NB4 (cell line): ENCODE measurements around the gene MRPL54.

Source experiments
- DNase-seq: peaks from one replicate; pipeline ENCODE4 v3.0.0; 2010; ENCODE audit warnings: low read depth
- H3K4me3 ChIP-seq: one replicate; pipeline ENCODE4 v1.5.1; 2011; ENCODE audit warnings: mild to moderate bottlenecking, low read depth, low read length, moderate library complexity
- MAX ChIP-seq: IDR thresholded peaks from 2 replicates; pipeline ENCODE4 v1.6.1; 2011; ENCODE audit warnings: low read depth, low read length
- MYC ChIP-seq: IDR thresholded peaks from 2 replicates; pipeline ENCODE4 v1.6.1; 2011; ENCODE audit warnings: low read depth, low read length
- POLR2A ChIP-seq: IDR thresholded peaks from 2 replicates; pipeline ENCODE4 v1.6.1; 2011; ENCODE audit warnings: mild to moderate bottlenecking; ENCODE audit not compliant: insufficient read length; ENCODE audit errors: extremely low read depth
- TF ChIP-seq, protein P1 (sequence below): IDR thresholded peaks from one replicate; pipeline ENCODE4 v1.5.1; 2012; ENCODE audit warnings: low read depth, low read length

The MRPL54 gene

GRCh38 chr19:3784607-3785450 lies 22.3 kb downstream of the MRPL54 start:
- TF ChIP-seq, protein P1, sequence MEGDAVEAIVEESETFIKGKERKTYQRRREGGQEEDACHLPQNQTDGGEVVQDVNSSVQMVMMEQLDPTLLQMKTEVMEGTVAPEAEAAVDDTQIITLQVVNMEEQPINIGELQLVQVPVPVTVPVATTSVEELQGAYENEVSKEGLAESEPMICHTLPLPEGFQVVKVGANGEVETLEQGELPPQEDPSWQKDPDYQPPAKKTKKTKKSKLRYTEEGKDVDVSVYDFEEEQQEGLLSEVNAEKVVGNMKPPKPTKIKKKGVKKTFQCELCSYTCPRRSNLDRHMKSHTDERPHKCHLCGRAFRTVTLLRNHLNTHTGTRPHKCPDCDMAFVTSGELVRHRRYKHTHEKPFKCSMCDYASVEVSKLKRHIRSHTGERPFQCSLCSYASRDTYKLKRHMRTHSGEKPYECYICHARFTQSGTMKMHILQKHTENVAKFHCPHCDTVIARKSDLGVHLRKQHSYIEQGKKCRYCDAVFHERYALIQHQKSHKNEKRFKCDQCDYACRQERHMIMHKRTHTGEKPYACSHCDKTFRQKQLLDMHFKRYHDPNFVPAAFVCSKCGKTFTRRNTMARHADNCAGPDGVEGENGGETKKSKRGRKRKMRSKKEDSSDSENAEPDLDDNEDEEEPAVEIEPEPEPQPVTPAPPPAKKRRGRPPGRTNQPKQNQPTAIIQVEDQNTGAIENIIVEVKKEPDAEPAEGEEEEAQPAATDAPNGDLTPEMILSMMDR, result no peak
- TF ChIP-seq MAX, result no peak
- no peak for TF ChIP-seq MYC
- TF ChIP-seq POLR2A, result no peak
- H3K4me3 ChIP-seq, result peak overlapping the region; percentile 78
- DNase-seq, result no peak

- H3K4me3 ChIP-seq, result peak overlapping the region; percentile 78
- TF ChIP-seq MAX (peak; percentile 63), POLR2A (peak; percentile 19), MYC (peak; percentile 12; the same call in 1 of the 2 replicates)
- TF ChIP-seq, protein P1, result no peak
- peak; percentile 70 for DNase-seq
Measured at GRCh38 chr19:3785451-3785937, 23.0 kb downstream of the MRPL54 start.

DNA sequence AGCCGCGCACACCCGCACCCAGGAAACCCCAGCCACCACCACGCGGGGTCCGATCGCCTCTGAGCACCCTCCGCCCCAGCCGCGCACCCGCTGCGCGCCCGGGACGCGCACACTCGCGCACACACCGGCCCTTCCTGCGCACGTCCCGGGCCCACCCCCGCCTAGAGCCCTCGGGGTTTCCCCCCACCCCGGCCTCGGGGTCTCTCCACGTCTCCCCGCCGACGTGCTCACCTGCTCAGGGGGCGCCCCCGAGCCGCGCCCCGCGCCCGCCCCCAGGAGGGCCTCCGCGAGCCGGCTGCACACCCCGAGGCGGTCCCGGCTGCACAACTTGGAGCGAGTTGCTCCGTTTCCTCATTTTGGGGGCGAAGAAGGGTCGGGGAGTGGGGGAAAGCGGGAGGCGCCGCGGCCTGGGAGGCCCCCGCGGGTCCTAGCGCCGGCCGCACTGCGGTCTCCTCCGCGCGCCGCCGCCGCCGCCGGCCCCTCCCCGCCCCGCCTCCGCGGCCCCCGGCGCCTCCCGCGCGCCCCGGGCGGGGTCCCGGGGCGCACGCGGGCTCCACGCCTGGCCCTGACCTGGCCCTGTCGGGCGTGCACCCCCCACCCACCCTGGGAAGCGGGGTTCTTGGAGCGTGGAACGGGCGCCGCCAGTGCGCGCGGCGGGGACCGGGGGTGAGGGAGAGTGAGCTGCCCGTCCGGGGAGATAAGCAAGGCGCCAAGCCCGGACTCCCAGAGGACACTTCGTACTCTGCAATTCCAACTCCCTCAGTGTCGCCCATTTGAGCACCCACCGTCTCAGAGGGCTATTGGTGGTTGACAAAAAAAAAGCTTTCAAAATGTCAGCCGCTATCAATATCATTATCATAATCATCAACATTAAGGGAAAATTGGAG lies 23.7 kb downstream of the MRPL54 start, which contains the start of gene MATK:
Gene MATK, minus strand, starts transcription at position 444 of the 887 bp plus-strand sequence. CDS start 1,246 bp downstream, outside the sequence.
- TF ChIP-seq POLR2A, result peak; percentile 35
- TF ChIP-seq MAX, result no peak
- peak within 1 kb of the TSS; percentile 78 for H3K4me3 ChIP-seq
- DNase-seq, result peak; percentile 82

- TF ChIP-seq MAX (no peak), POLR2A (no peak), MYC (no peak)
- TF ChIP-seq, protein P1, result no peak
- no peak for DNase-seq
- no peak overlapping the region for H3K4me3 ChIP-seq
Measured at GRCh38 chr19:3788996-3789778, 26.7 kb downstream of the MRPL54 start.

- DNase-seq, result no peak
- no peak overlapping the region for H3K4me3 ChIP-seq
- TF ChIP-seq MYC (no peak), POLR2A (no peak), MAX (no peak)
- TF ChIP-seq, protein P1, result no peak
Measured at GRCh38 chr19:3790209-3790734, 27.8 kb downstream of the MRPL54 start.
